ENCODE data around the gene F10. TPM values are rescaled to one million over a fixed set of nuclear protein-coding genes. Genes with fewer than 3 reads are reported as not detected.

Gene F10
- total RNA-seq: not detected in 2 replicates

DNA sequence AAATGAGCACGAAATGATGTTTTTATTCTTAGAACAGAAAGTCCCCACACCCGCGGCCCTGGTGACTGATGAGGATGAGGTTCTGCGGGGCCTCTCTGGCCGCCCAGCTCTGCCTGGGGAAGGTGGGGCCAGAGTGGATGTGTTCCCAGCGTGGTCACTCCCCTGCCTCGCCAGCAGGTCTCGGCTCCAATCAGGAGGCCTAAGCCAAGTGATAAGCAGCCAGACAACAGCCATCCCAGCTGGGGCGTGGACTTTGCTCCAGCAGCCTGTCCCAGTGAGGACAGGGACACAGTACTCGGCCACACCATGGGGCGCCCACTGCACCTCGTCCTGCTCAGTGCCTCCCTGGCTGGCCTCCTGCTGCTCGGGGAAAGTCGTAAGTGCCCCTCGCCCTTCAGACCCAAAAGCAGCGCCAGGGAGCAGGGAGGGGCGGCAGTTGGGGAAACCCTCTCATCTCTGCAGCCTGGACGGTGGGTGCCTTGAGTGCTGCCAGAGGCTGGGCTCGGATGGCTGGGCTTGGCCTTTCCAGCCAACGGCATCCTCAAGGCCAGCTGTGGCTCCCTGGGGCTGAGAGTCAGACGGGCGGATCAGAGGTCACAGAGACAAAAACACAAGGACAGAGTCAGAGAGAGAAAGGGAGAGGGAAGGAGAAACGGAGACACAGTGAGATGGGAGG, at the start of gene F10:
Gene F10, plus strand, starts transcription at position 250 of the 676 bp plus-strand sequence. Its CDS starts 57 bp downstream, at position 307.

DNA sequence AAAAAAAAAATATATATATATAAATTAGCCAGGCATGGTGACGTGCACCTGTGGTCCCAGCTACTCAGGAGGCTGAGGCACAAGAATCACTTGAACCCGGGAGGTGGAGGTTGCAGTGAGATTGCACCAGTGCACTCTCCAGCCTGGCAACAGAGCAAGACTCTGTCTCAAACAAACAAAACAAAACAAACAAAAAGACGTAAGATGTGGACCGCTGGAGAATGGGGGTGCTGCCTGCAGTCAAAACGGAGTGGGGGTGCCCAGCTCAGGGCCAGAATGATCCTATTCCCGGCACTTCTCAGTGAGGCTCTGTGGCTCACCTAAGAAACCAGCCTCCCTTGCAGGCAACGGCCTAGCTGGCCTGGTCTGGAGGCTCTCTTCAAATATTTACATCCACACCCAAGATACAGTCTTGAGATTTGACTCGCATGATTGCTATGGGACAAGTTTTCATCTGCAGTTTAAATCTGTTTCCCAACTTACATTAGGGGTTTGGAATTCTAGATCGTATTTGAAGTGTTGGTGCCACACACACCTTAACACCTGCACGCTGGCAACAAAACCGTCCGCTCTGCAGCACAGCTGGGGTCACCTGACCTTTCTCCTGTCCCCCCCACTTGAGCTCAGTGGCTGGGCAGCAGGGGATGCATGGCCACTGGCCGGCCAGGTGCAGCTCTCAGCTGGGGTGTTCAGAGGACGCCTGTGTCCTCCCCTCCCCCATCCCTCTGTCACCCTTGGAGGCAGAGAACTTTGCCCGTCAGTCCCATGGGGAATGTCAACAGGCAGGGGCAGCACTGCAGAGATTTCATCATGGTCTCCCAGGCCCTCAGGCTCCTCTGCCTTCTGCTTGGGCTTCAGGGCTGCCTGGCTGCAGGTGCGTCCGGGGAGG, 17.3 kb upstream of the F10 start, which contains the start of gene F7:
Gene F7, plus strand, starts transcription at position 760 of the 889 bp plus-strand sequence. Its CDS starts 51 bp downstream, at position 811.

DNA sequence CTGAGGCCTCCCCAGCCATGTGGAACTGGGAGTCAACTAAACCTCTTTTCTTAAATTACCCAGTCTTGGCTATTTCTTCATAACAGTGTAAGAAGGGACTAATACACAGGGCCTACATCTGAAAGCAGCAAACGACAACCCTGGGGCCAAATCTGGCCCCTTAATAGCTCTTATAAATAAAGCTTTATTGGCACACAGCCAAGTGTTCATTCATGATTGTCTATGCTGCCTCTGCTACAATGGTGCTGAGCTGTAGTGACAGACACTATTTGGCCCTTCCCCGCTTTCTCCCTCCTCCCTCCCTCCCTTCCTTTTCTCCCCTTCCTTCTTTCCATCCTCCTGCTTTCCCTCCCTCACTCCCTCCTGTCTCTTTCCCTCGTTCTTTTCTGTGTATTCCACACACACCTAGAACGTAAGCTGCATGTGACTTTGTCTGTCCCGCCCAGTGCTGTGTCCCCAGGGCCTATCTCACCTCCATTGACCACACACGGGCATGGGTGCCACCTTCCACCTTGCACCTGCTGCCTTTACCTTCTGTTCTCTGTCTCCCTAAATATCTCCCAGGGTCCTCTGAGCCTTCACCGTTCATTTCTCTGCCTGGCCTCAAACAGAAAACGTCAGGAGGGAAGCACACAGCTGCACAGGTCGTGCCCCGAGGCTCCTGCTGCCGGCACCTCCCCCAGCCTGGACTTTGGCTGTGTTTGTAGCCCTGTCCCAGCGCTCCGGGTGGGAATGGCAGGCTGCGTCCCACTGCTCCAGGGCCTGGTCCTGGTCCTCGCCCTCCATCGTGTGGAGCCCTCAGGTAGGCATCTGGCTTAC, 35.5 kb downstream of the F10 start, which contains the start of gene PROZ:
Gene PROZ, plus strand, starts transcription at position 720 of the 819 bp plus-strand sequence. Its CDS starts 13 bp downstream, at position 733.

Small RNA genes lying within 50 kb of the gene (small RNA-seq; reads per million reads assigned to genes)
- not detected for gene AL137002.1

Other genes starting within 250 kb of the F10 start
- 0.39 and 0.65 TPM in 2 replicates for gene MCF2L, start 153.6 kb upstream of the F10 start, total RNA-seq
- gene F7, start 17.0 kb upstream of the F10 start, total RNA-seq: not detected in 2 replicates
- gene PROZ, start 35.8 kb downstream of the F10 start, total RNA-seq: not detected in 2 replicates
- gene PCID2, start 85.9 kb downstream of the F10 start, total RNA-seq: 48.6 and 50.8 TPM in 2 replicates
- gene CUL4A, start 86.8 kb downstream of the F10 start, total RNA-seq: 112 and 114 TPM in 2 replicates
- gene LAMP1, start 174.4 kb downstream of the F10 start, total RNA-seq: 156 and 180 TPM in 2 replicates
- gene GRTP1, start 241.3 kb downstream of the F10 start, total RNA-seq: 2.1 and 3.2 TPM in 2 replicates

Measured in articular chondrocyte of knee joint (primary cell).